PC-9 (cell line): ENCODE results near the gene PALLD.

Source experiments
- EZH2 ChIP-seq: fragments of 200-600 bp; sonication (generic); IDR thresholded peaks from 2 replicates; pipeline ENCODE4 v1.8.0; 2017; ENCODE audit warnings: antibody characterized with exemption, low read depth
- TF ChIP-seq, protein P1 (sequence below): fragments of 200-600 bp; sonication (generic); conservative IDR thresholded peaks from 2 replicates; pipeline ENCODE4 v1.6.1; 2017; ENCODE audit warnings: mixed run types, antibody characterized with exemption, mild to moderate bottlenecking, moderate library complexity

DNA sequence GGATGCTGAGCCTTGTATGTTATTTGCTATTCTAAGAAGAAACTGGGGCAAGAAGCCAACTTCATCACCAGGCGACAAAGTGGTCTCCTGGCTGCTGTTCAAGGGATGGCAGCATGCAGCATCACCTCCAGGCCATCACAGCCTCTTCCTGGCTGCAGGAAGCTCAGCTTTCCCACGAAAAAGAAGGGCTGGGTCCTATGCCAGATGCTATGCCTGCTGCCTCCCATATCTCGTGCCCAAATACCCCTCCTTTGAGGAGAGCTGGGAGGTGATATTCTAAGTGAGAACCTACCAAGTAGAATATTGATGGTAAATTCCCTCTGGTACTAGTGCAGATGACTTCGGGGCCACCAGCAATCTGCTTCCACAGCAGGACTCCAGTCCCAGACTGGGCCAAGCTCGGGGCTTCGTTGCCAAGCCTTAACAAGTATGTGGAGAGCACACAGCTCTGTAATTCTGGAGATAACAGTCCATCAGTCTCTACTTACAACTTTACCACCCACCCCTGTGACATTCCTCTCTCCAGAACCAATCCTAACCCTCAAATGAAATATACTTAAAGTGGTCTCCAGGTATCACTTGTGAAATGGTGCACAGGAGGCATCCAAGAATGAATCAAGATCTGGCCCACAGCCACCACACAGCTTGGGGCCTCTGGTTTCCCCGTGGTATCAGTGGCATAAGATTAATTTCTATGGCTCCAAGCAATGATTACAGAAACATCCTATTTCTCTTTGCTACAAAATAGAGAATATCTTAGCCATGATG lies 149.3 kb downstream of the PALLD start:
- TF ChIP-seq, protein P1, sequence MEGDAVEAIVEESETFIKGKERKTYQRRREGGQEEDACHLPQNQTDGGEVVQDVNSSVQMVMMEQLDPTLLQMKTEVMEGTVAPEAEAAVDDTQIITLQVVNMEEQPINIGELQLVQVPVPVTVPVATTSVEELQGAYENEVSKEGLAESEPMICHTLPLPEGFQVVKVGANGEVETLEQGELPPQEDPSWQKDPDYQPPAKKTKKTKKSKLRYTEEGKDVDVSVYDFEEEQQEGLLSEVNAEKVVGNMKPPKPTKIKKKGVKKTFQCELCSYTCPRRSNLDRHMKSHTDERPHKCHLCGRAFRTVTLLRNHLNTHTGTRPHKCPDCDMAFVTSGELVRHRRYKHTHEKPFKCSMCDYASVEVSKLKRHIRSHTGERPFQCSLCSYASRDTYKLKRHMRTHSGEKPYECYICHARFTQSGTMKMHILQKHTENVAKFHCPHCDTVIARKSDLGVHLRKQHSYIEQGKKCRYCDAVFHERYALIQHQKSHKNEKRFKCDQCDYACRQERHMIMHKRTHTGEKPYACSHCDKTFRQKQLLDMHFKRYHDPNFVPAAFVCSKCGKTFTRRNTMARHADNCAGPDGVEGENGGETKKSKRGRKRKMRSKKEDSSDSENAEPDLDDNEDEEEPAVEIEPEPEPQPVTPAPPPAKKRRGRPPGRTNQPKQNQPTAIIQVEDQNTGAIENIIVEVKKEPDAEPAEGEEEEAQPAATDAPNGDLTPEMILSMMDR: no peak
- TF ChIP-seq EZH2: no peak
